G401 (cell line): Measurements from ENCODE around the gene ACTR8. TPM values are rescaled to one million over a fixed set of nuclear protein-coding genes. Genes with fewer than 3 reads are reported as not detected.

Source experiments
- DNase-seq: peaks from one replicate; pipeline ENCODE4 v3.0.0-alpha.2; 2015; ENCODE audit warnings: low spot score
- in situ Hi-C: cut with HindIII; loops from 2 replicates; pipeline ENCODE4 v1.10.0; 2016; ENCODE audit warnings: low sequenced_read_pairs, mixed read lengths
- total RNA-seq: library from RNA; depleted of rRNA; stranded (reverse); fragments of >200 nt; shearing (Covaris generic); gene quantifications from 2 replicates; pipeline ENCODE4 v1.2.3, GENCODE V29; 2014; rRNA removed

ACTR8 gene
- total RNA-seq, 1 experiment from 2014 or later: 41.7 TPM

- DNase-seq: peak; percentile 40
- in situ Hi-C loops: no loop called here
Observed at GRCh38 chr3:53820756-53821580, 61.0 kb downstream of the ACTR8 start.

DNA sequence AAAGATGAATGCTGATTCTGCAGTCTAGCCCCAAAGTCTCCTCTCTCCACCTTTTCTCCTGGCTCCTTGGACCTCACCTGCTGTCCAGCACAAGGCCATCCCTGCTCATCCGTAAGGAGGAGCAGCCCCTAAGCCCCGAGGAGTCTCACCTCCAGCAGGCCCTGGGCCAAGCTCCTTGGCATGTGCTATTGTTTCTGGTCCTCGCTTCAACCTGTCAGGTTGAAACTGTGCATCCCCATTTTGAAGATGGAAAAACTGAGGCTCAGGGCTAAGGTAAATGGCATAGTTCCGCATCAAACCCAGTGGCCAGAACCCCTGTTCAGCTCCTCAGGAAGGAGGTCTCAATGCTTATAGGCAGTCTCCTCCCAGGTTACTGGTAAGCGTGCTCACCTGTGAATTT, 61.9 kb downstream of the ACTR8 start:
- DNase-seq: no peak
- in situ Hi-C loops: no loop called here

- DNase-seq: no peak
- in situ Hi-C loops: no loop called here
Observed at GRCh38 chr3:53819163-53819868, 62.6 kb downstream of the ACTR8 start.

DNA sequence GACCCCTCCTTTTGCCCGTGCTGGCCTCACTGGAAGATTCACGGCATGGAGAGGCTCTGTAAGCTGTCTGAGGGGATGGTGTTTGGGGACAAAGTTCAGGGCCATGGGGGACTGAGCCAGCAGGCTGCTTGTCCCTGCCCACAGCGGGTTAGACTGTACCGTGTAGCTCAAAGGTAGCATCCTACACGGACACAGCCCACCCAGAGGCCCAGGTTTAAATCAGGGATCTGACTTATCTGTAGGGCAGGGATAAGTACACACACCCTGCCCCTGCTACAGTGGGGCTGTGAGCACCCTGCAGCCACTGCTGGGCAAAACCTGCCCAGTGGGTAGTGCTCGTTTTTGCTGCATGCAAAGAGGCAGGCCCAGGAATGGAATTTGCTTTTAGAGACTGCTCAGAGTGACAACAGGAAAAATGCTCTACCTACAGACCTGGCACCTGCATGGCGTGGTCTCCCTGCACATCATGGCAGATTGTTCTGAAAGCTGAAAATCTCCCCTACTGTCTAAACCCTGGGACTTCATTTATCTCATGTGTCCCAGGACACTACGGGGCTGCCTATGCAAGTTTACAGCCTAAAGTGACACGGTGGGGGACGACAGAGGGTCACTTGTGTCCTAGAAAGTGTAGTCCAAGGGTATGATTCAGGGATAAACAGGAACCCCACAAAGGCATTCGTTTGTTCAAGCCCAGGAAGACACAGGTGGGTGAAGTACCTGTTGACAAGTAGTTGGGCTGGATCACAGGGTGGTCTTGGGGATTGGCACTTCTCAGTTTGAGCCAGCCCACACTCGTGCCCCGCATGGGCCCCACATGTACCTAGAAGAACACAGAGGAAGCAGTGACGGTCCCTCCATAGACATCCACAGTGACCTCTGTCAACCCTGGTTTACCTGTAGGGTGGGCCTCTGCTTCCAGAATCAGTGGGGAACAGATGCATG, 63.5 kb downstream of the ACTR8 start:
- DNase-seq: no peak
- in situ Hi-C loops: no loop called here

DNA sequence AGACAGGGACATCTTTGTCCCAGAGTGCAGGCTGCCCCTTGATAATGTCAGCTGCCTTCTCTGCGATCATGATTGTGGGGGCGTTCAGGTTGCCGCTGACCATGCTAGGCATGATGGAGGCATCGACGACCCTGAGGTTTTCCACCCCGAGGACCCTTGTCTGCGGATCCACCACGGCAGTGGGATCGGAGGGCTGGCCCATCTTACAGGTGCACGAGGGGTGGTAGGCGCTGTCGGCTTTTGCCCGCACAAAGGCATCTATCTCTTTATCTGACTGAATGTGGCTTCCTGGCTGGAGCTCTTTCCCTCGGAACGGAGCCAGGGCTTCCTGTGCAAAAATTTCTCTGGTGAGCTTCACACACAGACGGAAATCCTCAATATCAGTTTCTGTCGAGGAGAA, 64.1 kb downstream of the ACTR8 start:
- in situ Hi-C loops: no loop called here
- no peak for DNase-seq

DNA sequence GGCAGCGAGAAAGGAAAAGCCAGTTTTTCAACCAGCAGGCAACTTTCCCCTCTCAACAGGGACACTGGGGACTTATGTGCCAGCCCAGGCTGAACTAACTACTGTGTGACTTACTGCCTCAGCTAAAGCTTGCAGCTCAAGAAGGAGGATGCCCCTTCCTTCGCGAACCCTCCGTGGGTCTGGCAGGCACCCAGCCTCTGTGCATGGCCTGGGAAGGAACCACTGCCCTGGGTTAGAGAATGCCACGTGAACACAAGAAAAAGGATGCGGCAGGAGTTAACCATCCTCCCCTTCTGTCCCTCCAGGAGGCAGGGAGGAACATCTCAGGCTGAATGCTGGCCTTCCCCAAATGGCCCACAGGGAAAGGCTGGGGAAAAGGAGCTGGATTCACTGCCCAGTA, 64.7 kb downstream of the ACTR8 start:
- no peak for DNase-seq
- in situ Hi-C loops: no loop called here

Other genes with a start within 250 kb of the ACTR8 start
- gene CHDH, start 35.7 kb downstream of the ACTR8 start, total RNA-seq: 5.6 and 7.9 TPM in 2 replicates
- 0.12 and 0.54 TPM in 2 replicates for gene IL17RB, start 35.6 kb downstream of the ACTR8 start, total RNA-seq
- gene SELENOK, start 9.7 kb upstream of the ACTR8 start, total RNA-seq: 45.9 and 68.5 TPM in 2 replicates
- not detected in 2 replicates for gene CACNA2D3, start 240.4 kb upstream of the ACTR8 start, total RNA-seq